Gastrocnemius medialis (tissue), 4 donors: Measurements from ENCODE around the gene BBS7. TPM values are rescaled to one million over a fixed set of nuclear protein-coding genes. Genes with fewer than 3 reads are reported as not detected.

Experiments used
- ATAC-seq, 2 donors: fragments of 150-250 bp; one replicate each; pipeline ENCODE4 v1.9.1; 2016
- DNase-seq, 2 donors: peaks; one replicate each; pipeline ENCODE4 v3.0.0-alpha.2; 2019
- H3K27ac ChIP-seq, 4 donors: fragments of 200-600 bp; sonication (generic); 1 replicate in 1 of 4; 2 replicates in 3 of 4; pipeline ENCODE4 v1.5.1; 2016 to 2018; ENCODE audit warnings: mild to moderate bottlenecking in 2 of 4, moderate library complexity in 1 of 4
- H3K27me3 ChIP-seq, 3 donors: fragments of 200-600 bp; sonication (generic) in 2 of 3; 1 replicate in 1 of 3; 2 replicates in 2 of 3; pipeline versions ENCODE4 v1.5.1 to v1.6.0; 2016 to 2019; ENCODE audit warnings: mild to moderate bottlenecking in 1 of 3, moderate library complexity in 1 of 3
- H3K36me3 ChIP-seq, 2 donors: fragments of 200-600 bp; sonication (generic) in 1 of 2; one replicate each; pipeline ENCODE4 v1.5.1; 2017 to 2018
- H3K4me1 ChIP-seq, 2 donors: fragments of 200-600 bp; sonication (generic) in 1 of 2; one replicate each; pipeline ENCODE4 v1.5.1; 2016 to 2017; ENCODE audit warnings: mild to moderate bottlenecking in 2 of 2
- H3K4me3 ChIP-seq, 4 donors: fragments of 200-600 bp; sonication (generic) in 3 of 4; 1 replicate in 1 of 4; 2 replicates in 3 of 4; pipeline ENCODE4 v1.5.1; 2016 to 2019; ENCODE audit warnings: mild to moderate bottlenecking in 2 of 4
- H3K9me3 ChIP-seq, 3 donors: fragments of 200-600 bp; sonication (generic) in 2 of 3; 1 replicate in 1 of 3; 2 replicates in 2 of 3; pipeline ENCODE4 v1.5.1; 2016 to 2019
- CTCF ChIP-seq, 5 experiments: fragments of 450-650 bp in 3 of 5; fragments of 200-600 bp in 2 of 5; sonication (generic) in 2 of 5; IDR thresholded peaks in 4 of 5; conservative IDR thresholded peaks in 1 of 5; 1 replicate in 4 of 5; 2 replicates in 1 of 5; pipeline ENCODE4 v1.5.1; 2016 to 2019; ENCODE audit warnings: antibody characterized with exemption in 5 of 5, mild to moderate bottlenecking in 3 of 5, moderate library complexity in 3 of 5
- POLR2A ChIP-seq, 2 donors: fragments of 450-650 bp; IDR thresholded peaks; one replicate each; pipeline ENCODE4 v1.6.1; 2017; ENCODE audit warnings: antibody characterized with exemption in 2 of 2, mild to moderate bottlenecking in 2 of 2, moderate library complexity in 2 of 2
- in situ Hi-C, 4 donors: fragments of 200-750 bp; cut with MboI; loops; one replicate each; pipeline versions ENCODE4 v1.15.0 to v1.8.0; 2017; ENCODE audit warnings: low sequenced_read_pairs in 4 of 4
- intact Hi-C: fragments of 100-400 bp; cut with DNase I; formaldehyde crosslinking; loops from one replicate; pipeline ENCODE4 v1.15.1; 2023; ENCODE audit warnings: low total_unique reads
- total RNA-seq, 4 donors: library from RNA; depleted of rRNA; stranded (reverse); fragments of >200 nt; gene quantifications; one replicate each; pipeline versions ENCODE4 v1.1.0 to v1.2.3, GENCODE V29; 2016

Gene BBS7
- total RNA-seq, 4 donors from 2014 or later, result 4.5 to 11.1 (median 6.7) TPM

GRCh38 chr4:121785479-121785878, 84.8 kb downstream of the BBS7 start:
- no peaks in the 10 kb centered on the region for H3K9me3 ChIP-seq
- intact Hi-C loops, result no loop called here
- no peak overlapping the region for H3K4me3 ChIP-seq
- no peak overlapping the region for H3K27ac ChIP-seq
- no peaks in the 10 kb centered on the region for H3K4me1 ChIP-seq
- H3K27me3 ChIP-seq, result peaks cover 0 to 8% (median 3%) of the 10 kb centered on the region in 3 donors
- H3K36me3 ChIP-seq, result no peaks in the 10 kb centered on the region
- TF ChIP-seq POLR2A (IDR thresholded peaks at IDR 0.05) (no peak), CTCF (IDR thresholded peaks at IDR 0.05 in 4 of 5, conservative IDR thresholded peaks at IDR 0.05 in 1 of 5) (no peak)
- ATAC-seq (no peak), DNase-seq (no peak)
- in situ Hi-C loops, result no loop called here

- H3K4me1 ChIP-seq, result no peaks in the 10 kb centered on the region
- no peaks in the 10 kb centered on the region for H3K36me3 ChIP-seq
- peaks cover 0 to 8% (median 3%) of the 10 kb centered on the region in 3 donors for H3K27me3 ChIP-seq
- intact Hi-C loops (no loop called here), in situ Hi-C loops (no loop called here)
- DNase-seq (no peak), ATAC-seq (no peak)
- H3K9me3 ChIP-seq, result no peaks in the 10 kb centered on the region
- H3K4me3 ChIP-seq, result no peak overlapping the region
- TF ChIP-seq CTCF (IDR thresholded peaks at IDR 0.05 in 4 of 5, conservative IDR thresholded peaks at IDR 0.05 in 1 of 5) (no peak), POLR2A (IDR thresholded peaks at IDR 0.05) (no peak)
- H3K27ac ChIP-seq, result no peak overlapping the region
Observed at GRCh38 chr4:121784975-121785374, 85.3 kb downstream of the BBS7 start.

- Histone ChIP-seq H3K36me3 (no peaks in the 10 kb centered on the region), H3K4me3 (no peak overlapping the region), H3K4me1 (no peaks in the 10 kb centered on the region), H3K27ac (no peak overlapping the region), H3K27me3 (peaks cover 0 to 8% (median 2%) of the 10 kb centered on the region in 3 donors), H3K9me3 (no peaks in the 10 kb centered on the region)
- ATAC-seq, result no peak
- DNase-seq, result no peak
- TF ChIP-seq POLR2A (IDR thresholded peaks at IDR 0.05) (no peak), CTCF (IDR thresholded peaks at IDR 0.05 in 4 of 5, conservative IDR thresholded peaks at IDR 0.05 in 1 of 5) (no peak)
- in situ Hi-C loops (no loop called here), intact Hi-C loops (no loop called here)
Observed at GRCh38 chr4:121784401-121784800, 85.9 kb downstream of the BBS7 start.

GRCh38 chr4:121783210-121783609, 87.1 kb downstream of the BBS7 start:
- Histone ChIP-seq H3K9me3 (no peaks in the 10 kb centered on the region), H3K27ac (no peak overlapping the region), H3K27me3 (peaks cover 0 to 8% (median 0%) of the 10 kb centered on the region in 3 donors), H3K36me3 (no peaks in the 10 kb centered on the region), H3K4me1 (no peaks in the 10 kb centered on the region), H3K4me3 (no peak overlapping the region)
- DNase-seq, result no peak
- intact Hi-C loops, result no loop called here
- TF ChIP-seq POLR2A (IDR thresholded peaks at IDR 0.05) (no peak), CTCF (IDR thresholded peaks at IDR 0.05 in 4 of 5, conservative IDR thresholded peaks at IDR 0.05 in 1 of 5) (no peak)
- no peak for ATAC-seq
- in situ Hi-C loops, result no loop called here

GRCh38 chr4:121778991-121779628, 91.2 kb downstream of the BBS7 start:
- H3K9me3 ChIP-seq, result no peaks in the 10 kb centered on the region
- ATAC-seq (no peak), DNase-seq (no peak)
- H3K36me3 ChIP-seq, result no peaks in the 10 kb centered on the region
- no peak overlapping the region for H3K27ac ChIP-seq
- peaks cover 0 to 3% (median 0%) of the 10 kb centered on the region in 3 donors for H3K27me3 ChIP-seq
- intact Hi-C loops (no loop called here), in situ Hi-C loops (no loop called here)
- TF ChIP-seq POLR2A (IDR thresholded peaks at IDR 0.05) (no peak), CTCF (IDR thresholded peaks at IDR 0.05 in 4 of 5, conservative IDR thresholded peaks at IDR 0.05 in 1 of 5) (no peak)
- no peaks in the 10 kb centered on the region for H3K4me1 ChIP-seq
- H3K4me3 ChIP-seq, result no peak overlapping the region
